Measurements from ENCODE around the gene RGMB.

The RGMB gene

GRCh38 chr5:98770209-98770910 lies 3.1 kb upstream of the RGMB start:
- TF ChIP-seq, protein P1, sequence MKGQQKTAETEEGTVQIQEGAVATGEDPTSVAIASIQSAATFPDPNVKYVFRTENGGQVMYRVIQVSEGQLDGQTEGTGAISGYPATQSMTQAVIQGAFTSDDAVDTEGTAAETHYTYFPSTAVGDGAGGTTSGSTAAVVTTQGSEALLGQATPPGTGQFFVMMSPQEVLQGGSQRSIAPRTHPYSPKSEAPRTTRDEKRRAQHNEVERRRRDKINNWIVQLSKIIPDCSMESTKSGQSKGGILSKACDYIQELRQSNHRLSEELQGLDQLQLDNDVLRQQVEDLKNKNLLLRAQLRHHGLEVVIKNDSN (IDR thresholded peaks at IDR 0.05), result no peak
- no peak for TF ChIP-seq EP300 (IDR thresholded peaks at IDR 0.05; ENCODE audit: borderline replicate concordance)
- TF ChIP-seq CREB1 (IDR thresholded peaks at IDR 0.05; ENCODE audit: low read depth), result no peak
- TF ChIP-seq NFIC (IDR thresholded peaks at IDR 0.05), result peak; percentile 71
- TF ChIP-seq CEBPB (IDR thresholded peaks at IDR 0.05), result peak; percentile 80
- no peak for TF ChIP-seq TEAD4 (IDR thresholded peaks at IDR 0.05)
- peak; percentile 37; the same call in 1 of the 2 replicates for TF ChIP-seq MAX (IDR thresholded peaks at IDR 0.05)

GRCh38 chr5:98770911-98771322 lies 2.5 kb upstream of the RGMB start:
- TF ChIP-seq TEAD4 (IDR thresholded peaks at IDR 0.05) (no peak), CEBPB (IDR thresholded peaks at IDR 0.05) (no peak), EGR1 (IDR thresholded peaks at IDR 0.05) (no peak), MAX (IDR thresholded peaks at IDR 0.05) (no peak), REST (IDR thresholded peaks at IDR 0.05; ENCODE audit: low read depth) (no peak), TAF1 (IDR thresholded peaks at IDR 0.05; ENCODE audit: low read depth) (no peak), FOXM1 (IDR thresholded peaks at IDR 0.05; ENCODE audit: borderline replicate concordance, low read depth) (no peak), NFIC (IDR thresholded peaks at IDR 0.05) (no peak), ZBTB7A (IDR thresholded peaks at IDR 0.05; ENCODE audit: low read depth) (no peak), CREB1 (IDR thresholded peaks at IDR 0.05; ENCODE audit: low read depth) (no peak)
- TF ChIP-seq, protein P1 (IDR thresholded peaks at IDR 0.05), result no peak

GRCh38 chr5:98771382-98772109 lies 1.9 kb upstream of the RGMB start:
- peak; percentile 57 for TF ChIP-seq RAD21 (IDR thresholded peaks at IDR 0.05; ENCODE audit: low read depth)
- no peak for TF ChIP-seq CEBPB (IDR thresholded peaks at IDR 0.05)

GRCh38 chr5:98772415-98773213 lies 849 bp upstream of the RGMB start:
- no peak for TF ChIP-seq FOXM1 (IDR thresholded peaks at IDR 0.05; ENCODE audit: borderline replicate concordance, low read depth)
- TF ChIP-seq, protein P1 (IDR thresholded peaks at IDR 0.05), result no peak
- TF ChIP-seq CEBPB (IDR thresholded peaks at IDR 0.05), result no peak
- peak; percentile 10; the same call in 1 of the 2 replicates for TF ChIP-seq EP300 (IDR thresholded peaks at IDR 0.05; ENCODE audit: borderline replicate concordance)
- no peak for TF ChIP-seq NFIC (IDR thresholded peaks at IDR 0.05)
- TF ChIP-seq RAD21 (IDR thresholded peaks at IDR 0.05; ENCODE audit: low read depth), result no peak

- TF ChIP-seq MAX (IDR thresholded peaks at IDR 0.05) (peak; percentile 99), RAD21 (IDR thresholded peaks at IDR 0.05; ENCODE audit: low read depth) (no peak), TCF12 (IDR thresholded peaks at IDR 0.05; ENCODE audit: low read depth) (0 out of 2 replicates have a peak, but pooled peaks have one; percentile 27)
Observed at GRCh38 chr5:98773214-98773463, 324 bp upstream of the RGMB start.

- TF ChIP-seq NFIC (IDR thresholded peaks at IDR 0.05) (no peak), REST (IDR thresholded peaks at IDR 0.05; ENCODE audit: low read depth) (no peak), ZBTB7A (IDR thresholded peaks at IDR 0.05; ENCODE audit: low read depth) (no peak), EGR1 (IDR thresholded peaks at IDR 0.05) (no peak), TEAD4 (IDR thresholded peaks at IDR 0.05) (no peak), CREB1 (IDR thresholded peaks at IDR 0.05; ENCODE audit: low read depth) (no peak), CEBPB (IDR thresholded peaks at IDR 0.05) (no peak), FOXM1 (IDR thresholded peaks at IDR 0.05; ENCODE audit: borderline replicate concordance, low read depth) (no peak), MAX (IDR thresholded peaks at IDR 0.05) (no peak; the same call in 1 of the 2 replicates), TAF1 (IDR thresholded peaks at IDR 0.05; ENCODE audit: low read depth) (no peak), TCF12 (IDR thresholded peaks at IDR 0.05; ENCODE audit: low read depth) (no peak)
- TF ChIP-seq, protein P1 (IDR thresholded peaks at IDR 0.05), result no peak
Observed at GRCh38 chr5:98774192-98775033, 950 bp downstream of the RGMB start.

Measured in Ishikawa (cell line).